NCI-H2171 treated with DMSO at 0.1 percent for 48 hours (cell line): ENCODE results near the gene PGS1.
A peak's percentile ranks its signal among the peaks of the same experiment; 100 is the strongest.
"Not testable (repeated sequence)": the region's sequence is repeated elsewhere in the genome, so short reads cannot be mapped to it uniquely, and the experiment has no call there.

Source experiments
- DNase-seq: peaks from one replicate; lab custom pipeline; 2025; lab: John Stamatoyannopoulos, UW

The PGS1 gene

DNA sequence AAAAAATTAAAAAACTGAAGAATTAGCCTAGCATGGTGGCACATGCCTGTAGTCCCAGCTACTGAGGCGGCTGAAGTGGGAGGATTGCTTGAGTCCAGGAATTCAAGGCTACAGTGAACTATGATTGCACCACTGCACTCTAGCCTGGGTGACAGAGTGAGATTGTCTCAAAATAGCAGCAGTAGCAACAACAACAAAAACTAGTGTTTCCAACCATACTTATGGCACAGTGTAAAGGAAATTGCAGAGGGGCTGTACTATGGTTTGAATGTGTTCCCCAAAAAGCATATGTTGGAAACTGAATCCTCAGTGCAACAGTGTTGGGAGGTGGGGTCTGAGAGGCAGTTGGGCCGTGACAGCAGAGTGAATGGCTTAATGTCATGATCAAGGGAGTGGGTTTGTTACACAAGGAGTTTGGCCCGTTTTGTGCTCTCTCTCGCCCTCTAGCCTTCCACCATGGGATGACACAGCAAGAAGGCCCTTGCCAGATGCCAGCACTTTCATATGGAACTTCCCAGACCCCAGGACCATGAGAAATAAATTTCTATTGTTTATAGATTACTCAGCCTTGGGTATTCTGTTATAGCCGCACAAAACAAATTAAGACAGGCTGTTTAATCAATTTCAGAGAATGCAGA, 70.0 kb downstream of the PGS1 start:
- no peak for DNase-seq

DNA sequence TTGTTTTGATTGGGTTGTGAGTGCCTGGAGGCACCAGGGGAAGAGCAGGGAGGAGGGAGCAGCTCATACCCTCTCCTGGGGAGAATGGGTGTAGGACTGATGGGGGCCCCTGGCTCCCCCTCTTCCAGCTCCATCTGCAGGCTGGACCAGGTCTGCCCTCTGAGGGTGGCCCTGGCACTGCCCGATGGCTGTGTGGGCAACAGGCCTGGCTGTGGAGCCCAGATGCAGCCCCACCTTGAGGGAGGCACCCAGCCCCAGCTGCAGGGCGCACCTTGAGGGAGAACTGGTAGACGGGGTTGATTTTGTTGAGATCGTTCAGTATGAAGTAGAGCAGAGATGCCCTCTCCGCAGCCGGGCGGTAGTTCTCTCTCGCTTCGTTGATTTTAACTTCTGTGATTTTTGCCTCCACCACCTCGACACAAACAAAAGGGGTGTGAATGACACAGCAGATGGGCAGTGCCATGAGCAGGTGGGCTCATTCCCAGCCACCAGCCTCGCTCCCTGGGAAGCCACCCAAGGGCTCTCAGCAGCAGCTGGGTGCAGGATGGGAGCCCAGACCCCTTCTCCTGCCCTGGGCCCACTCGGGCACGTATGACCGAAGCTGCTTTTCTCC, 71.6 kb downstream of the PGS1 start:
- DNase-seq: peak; percentile 79

DNA sequence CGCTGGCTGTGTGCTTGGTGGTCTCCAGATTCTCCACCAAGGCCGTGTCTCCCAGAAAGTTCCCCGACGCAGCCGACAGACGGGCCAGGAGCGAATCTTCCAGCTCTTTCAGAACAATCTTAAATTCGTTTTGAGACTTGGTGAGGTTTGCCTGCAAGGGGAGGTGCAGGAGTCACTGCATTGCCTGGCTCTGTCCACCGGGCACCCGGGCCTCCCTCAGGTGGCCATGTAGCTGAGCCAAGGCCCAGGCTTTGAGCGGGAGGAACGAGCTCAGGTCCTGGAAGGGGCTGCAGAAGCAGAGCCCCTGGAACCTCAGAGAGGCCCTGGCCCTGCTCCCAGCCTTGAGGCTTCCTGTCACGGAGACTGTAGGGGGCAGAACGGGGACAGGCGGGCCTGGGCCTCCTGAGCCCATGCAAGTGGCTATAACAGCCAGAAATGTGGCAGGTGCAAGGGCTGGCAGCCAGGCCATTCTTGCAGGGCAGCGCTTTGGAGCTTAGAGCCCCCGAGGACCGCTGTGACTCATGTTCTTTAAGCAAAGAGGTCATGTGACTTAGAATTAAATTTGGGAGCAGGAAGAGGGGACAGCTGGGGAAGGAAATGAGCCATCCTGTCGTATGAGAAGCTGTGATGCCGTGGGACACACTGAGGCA, 72.4 kb downstream of the PGS1 start:
- DNase-seq: peak; percentile 41

DNA sequence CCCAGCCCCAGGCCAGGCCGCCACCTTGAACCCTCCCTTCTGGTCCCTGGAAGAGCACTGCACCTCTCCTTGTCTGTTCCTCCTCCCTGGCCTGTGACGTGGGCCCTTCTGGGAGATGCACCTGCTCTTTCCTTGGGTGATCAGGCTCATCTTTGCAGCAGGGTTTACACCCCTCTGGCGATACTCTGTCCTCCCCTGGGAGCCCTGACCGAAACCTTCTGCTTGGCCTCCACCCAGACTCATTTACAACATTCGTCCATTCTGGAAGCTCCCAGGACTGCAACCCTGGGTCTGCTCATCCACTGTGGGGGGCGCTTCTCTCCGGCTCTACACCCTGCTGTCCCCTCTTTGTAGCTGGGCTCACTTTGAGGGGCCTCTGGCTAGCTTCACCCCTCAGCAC, 73.3 kb downstream of the PGS1 start:
- no peak for DNase-seq

DNA sequence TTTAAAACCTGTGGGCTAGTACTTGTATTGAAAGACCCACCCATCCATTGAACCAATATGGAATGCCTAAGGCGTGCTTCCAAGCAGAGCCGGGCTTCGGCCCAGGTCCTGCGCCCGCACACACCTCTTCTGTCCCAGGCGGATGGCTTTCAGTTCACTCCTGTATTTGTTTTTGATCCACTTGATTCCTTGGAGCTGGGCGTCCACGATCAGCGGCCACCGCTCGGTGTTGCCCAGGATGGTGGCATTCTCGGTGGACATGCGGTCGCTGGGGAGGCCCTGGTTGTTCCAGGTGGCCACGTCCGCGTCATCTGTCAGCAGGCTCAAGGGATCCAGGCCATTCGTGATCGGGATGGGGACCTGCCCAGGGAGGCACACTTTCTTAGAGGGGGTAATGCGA, 75.9 kb downstream of the PGS1 start:
- DNase-seq: no peak

DNA sequence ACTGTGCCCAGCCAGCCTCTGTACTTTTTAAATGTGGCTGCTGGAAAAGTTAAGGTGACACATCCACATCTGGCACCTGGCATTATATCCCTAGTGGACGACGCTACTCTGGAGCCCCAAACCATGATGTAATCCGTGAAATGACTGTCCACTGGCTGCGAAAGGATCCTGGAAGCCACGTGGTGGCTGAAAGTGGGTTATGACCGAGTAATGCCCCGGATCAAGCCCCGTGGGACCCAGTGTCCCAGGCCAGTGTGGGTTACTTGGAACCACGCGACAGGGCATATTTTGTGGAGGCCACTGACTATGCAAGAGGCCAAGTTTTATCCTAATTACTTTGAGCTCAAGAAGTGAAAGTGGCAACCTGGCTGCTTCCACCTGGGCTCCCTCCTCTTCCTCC, 79.6 kb downstream of the PGS1 start:
- no peak for DNase-seq

DNA sequence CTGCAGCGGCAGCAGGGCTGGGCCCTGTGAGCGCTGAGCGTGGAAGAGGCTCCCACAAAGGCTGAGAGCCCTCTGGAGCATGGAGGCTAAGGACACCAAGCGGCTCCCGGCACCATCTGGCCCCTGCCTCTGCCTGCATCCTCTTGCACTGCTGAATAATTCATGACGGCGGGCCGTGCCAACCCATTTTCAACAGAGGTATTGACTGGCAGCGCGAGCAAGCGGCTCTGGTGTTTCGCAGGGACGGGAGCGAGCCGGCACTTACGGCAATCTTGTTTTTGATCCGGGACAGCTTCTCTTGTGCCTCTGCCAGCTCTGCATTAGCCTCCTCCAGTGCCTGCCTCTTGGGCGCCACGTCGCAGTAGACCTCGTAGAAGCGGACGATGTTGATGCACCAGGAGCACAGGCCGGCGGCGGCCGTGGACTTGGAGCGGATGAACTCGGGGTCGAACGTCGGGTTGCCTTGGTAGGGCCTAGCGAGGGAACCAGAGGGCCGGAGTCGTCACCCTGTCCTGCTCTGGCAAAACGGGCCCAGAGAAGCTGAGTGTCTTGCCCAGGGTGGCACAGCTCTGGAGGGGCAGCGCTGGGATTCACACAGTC, 80.4 kb downstream of the PGS1 start:
- DNase-seq: peak; percentile 80

DNA sequence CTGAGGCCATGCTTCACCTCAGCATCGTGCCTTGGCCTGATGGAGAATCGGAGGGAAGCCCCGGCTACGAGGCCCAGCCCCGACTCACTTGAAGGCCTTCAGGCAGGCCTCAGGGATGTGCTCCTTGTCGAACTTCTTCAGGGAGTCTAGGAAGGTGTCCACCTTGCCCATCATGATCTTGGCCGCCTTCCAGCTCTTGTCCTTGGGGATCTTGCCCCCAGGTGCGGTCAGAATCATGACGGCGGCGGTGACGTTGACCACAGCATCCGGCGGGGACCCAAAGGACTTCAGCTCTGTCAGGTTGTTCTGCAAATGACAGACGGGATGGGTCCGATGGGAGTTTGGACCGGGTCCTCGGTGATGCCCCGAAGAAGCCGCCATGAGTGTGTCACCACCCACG, 81.2 kb downstream of the PGS1 start:
- no peak for DNase-seq

DNA sequence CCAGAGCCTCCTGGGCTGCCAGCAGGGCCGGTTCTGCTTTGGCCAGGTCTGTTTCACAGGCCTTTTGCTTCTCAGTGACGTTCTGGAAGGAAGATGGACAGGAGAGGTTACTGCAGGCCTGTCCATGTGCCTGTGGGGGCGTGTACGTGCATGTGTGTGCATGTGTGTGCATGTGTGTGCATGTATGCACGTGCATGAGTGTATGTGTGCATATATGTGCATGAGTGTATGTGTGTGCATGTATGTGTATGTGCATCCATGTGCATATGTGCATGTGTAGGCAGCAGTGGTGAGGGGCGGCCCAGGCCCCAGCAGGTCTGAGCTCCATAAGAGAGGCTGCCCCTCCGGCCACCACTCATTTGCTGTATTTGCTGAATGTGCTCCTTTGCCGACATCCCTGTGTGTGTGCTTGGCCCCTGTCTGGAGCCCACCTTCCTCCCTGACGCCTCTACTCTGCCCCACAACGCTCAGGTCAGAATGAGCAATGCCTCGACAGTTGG, 81.8 kb downstream of the PGS1 start:
- no peak for DNase-seq

DNA sequence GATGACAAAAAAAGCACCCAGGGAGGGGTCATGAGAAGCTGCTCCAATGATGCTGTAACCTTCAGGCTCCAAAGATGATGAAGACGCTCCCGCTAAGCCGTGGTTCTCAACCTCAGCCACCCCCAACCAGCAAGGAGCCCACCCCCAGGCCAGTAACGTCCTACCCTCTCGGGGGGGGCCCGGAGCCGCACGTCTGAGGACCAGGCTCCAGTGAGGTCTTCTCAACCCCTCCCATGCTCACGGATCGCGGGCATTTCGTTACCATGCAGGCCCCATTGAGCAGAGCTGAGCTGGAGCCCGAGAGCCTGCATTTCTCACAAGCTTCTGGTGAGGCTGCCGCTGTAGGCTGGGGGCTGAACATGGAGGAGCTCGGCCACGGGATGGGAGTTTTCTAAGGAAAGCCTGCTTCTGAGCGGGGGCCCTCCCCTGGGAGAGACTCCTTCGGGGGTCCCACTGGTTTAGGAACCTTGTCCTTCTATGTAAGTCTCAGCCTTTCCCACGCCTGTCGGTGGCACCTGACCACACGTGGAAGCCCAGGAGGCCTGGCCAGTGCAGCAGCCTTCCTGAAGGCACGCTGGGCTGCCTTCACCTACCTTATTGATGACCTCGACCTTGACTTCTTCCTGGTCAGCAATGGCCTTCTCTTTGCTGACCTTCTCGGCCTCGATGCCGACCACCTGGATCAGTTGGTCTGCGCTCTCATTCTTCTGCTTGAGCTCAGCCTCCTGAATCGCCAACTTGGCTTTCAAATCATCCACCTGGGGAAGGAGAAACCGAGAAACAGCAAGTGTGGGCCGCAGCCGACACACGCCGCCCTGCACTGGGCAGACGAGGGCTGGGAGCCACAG, 82.7 kb downstream of the PGS1 start:
- DNase-seq: no peak

DNA sequence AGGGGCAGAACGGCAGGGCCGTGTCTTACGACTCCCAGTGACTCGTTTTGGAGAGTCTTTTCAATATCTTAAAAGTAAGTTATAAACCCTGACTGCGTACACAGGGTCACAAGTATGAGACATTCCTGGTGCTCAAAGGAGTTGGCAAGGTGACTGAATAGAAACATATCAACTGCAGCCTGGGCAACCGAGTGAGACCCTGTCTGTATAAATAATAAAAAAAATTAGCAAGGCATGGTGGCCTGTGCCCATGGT, 83.3 kb downstream of the PGS1 start:
- no peak for DNase-seq

DNA sequence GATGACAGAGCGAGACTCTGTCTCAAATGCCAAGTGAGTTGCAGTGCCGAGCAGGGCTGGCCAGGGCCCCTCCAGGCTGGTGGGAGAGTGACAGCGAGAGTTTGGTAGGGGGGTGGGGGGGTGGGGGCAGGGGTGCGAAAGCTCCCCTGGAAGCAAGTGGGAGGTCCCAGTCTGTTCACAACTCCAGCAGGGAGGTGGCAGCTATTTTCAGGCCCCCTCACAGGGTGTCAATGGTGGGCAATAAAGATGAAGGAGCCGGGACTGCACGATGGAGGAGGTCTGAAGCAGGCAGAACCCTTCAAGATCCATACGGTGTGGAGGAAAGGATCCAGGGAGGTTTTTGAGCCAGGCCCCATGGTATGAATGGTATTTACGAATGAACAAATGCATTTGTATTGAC, 83.7 kb downstream of the PGS1 start:
- DNase-seq: no peak

DNA sequence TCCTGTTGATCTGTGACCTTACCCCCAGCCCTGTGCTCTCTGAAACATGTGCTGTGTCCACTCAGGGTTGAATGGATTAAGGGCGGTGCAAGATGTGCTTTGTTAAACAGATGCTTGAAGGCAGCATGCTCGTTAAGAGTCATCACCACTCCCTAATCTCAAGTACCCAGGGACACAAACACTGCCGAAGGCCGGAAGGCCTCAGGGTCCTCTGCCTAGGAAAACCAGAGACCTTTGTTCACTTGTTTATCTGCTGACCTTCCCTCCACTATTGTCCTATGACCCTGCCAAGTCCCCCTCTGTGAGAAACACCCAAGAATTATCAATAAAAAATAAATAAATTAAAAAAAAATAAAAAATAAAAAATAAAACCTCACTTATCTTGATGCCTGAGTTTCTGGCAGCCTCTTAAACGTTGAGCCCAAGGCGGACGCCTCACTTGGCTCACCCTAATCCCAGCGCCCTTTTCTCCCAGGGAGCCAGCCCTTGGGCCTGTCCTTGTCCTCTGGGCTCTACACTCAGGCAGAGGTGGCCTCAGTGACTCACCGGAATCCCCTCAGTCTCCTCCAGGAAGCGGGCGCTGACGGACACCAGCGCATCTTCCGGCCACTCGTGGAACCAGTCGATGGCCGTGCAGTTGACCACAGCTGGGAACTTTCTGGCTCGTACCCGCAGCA, 87.8 kb downstream of the PGS1 start:
- not testable (repeated sequence) for DNase-seq

DNA sequence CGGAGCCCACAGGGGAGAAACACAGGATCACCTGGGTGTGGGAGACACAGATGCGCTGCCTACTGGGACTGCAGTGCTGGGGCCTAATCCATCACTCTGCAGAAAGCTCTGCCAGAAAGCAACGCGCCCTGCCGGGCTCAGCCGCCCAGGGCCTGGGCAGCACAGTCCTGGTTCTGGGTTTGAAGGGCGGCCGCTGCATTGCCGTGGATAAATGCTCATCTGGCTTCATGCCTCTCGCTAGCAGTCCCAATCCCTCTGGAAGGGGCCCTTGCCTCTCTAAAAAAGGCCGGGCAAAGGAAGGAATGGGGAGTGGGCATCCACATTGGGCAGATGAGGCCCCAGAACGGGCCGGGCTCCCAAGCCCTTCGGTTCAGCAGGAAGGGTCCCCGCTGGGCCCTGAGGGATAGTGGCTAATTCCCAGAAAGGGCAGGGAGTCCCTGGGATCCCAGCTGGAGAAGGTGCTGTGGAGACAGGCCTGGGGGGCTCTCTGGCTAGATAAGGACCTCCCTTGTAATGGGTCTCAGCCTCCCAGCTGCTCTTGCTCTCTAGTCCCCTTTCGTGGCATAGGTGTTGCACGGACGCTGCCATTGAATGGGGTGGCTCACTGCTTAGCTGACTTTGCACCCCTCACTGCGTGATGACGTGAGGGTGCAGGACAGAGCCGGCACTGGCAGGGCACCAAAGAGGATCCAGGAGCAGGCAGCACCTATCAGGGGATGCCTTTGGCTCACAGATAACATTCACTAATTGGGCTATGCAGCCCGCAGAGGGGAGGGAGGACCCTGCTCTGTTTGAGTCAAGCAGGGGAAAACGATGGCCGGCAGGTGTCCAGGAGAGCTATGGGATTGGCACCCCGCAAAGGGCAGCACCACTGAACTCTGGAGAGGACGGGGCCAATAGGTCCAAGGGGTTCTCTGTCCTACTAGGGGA, 88.6 kb downstream of the PGS1 start:
- DNase-seq: no peak

DNA sequence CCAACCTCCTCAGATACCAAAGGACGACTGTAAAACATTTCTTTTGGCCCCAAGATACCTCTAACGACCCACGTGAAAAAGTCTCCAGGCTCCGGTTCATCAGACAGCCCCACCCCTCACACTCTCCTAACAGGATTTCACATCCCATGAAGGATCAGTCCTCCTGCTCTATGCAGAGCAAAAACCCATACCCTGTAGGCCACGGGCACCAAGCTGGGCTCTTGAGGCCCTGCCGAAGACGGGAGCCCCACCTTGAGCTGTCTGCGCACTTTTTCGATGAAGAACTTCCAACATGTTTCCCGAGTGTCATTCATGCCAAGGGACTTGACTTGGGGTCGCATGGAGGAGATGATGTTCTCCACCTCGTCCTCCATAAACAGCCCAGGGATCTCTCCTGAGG, 89.9 kb downstream of the PGS1 start:
- DNase-seq: no peak

DNA sequence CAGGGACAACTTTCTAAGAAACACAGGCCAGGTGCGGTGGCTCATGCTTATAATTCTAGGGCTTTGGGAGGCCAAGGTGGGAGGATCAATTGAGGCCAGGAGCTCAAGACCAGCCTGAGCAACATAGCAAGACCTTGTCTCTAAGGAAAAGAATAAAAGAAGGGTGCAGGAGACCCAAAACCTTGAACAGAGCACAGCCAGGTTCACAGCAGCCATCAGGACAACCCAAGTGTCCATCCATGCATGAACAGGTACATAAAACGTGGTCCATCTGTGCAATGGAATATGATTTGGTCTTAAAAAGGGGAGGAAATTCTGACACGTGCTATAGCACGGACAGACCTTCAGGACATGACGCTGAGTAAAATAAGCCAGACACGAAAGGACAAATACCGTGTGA, 91.0 kb downstream of the PGS1 start:
- DNase-seq: no peak

DNA sequence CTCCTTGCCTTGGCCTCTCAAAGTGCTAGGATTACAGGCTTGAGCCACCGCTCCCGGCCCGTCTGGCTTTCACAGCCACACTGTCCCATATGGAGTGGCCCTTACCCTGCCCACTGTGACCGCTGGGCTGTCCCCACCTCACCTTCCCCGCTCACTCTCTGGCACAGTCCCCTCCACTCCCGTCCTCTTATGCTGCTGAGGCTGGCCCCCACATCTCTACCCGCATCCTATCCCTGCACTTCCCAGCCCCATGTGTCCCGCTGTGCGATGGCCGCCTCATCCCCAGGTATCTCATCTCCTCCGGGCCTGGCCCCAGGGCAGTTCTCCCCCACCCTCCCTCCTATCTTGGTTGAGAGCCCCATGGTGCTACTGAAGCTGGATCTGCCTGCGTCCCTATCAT, 93.2 kb downstream of the PGS1 start:
- DNase-seq: no peak

DNA sequence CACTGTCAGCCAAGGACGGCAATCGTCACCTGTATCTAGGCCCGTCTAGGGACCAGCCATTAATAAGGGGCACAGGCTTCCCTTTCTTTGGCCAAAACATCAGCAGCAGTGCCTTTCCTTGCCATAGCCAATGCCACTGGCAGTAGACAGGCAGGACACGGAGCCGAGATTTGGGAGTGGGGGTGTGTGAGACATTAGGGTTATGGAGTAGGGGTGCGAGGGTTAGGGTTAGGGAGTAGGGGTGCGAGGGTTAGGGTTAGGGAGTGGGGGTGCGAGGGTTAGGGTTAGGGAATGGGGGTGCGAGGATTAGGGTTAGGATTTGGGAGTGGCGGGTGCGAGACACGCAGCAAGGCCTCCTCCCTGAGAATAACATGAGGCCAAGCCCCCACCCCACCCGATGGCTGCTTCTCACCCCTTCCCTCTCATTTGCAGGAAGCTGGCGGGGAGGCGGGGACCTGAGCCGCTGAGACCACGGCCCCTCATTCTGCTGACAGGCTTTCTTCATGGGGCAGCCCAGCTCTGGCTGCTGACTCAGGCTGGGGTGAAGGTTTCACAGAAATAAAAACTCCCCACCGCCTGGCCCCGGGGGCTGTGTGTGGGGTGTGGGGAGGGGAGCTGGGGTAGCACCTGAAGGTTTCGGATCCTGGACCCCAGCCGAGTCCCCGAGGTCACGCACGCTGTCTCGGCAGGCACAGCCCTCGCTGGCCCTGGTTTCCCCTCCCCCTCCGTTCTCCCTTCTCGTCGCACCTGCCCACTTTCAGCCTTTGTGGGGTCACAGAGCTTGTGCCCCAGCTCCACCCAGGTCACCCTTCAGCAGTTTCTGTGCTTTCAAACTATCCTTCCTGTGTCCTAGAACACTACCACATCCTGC, 93.8 kb downstream of the PGS1 start:
- no peak for DNase-seq

DNA sequence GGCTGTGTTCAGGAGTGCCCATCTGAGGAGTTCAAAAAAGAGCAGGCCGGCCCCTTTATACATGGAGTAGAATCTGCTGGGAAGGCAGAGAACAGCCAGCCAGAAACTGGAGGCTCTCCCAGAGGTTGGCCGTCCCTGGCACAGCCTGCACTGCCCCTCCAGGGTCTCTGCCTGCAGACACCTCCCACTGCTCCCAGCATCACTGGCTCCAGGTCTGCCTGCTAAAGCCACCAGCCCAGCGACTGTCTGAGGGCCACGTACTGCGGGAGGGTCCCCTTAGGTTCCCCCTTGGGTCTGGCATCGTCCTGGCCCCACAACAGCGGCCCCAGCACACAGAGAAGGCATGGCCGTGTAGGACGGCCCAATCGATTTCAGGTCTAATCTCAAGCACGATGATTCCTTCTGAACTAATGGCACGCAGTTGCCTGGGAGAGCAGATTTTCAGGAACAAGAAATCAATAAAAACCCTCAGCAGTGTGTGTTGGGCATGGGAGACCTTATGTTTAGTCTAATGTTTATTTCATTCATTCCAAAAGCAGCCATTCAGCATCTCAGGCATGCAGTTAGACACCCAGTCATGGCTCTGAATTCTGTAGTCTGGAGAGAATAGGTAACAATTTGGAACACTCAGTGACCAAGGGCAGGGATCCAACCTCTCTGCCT, 95.6 kb downstream of the PGS1 start:
- no peak for DNase-seq
